NCI-H82 (cell line): Measurements from ENCODE around the gene DNHD1.
"Not testable (repeated sequence)": the region's sequence is repeated elsewhere in the genome, so short reads cannot be mapped to it uniquely, and the experiment has no call there.

ENCODE experiments used
- DNase-seq: peaks from one replicate; lab custom pipeline; 2025; lab: John Stamatoyannopoulos, UW

DNHD1 gene

GRCh38 chr11:6480299-6480914, 16.7 kb upstream of the DNHD1 start:
- no peak for DNase-seq

GRCh38 chr11:6481012-6481923, 15.8 kb upstream of the DNHD1 start, which contains the start of the genes ARFIP2 and TIMM10B:
Gene ARFIP2, minus strand, starts transcription at chr11:6481331. Its CDS starts 910 bp downstream, at chr11:6480421.
Gene TIMM10B, plus strand, starts transcription at chr11:6481501. Its CDS starts 16 bp downstream, at chr11:6481517.
- DNase-seq: peak; percentile 97

DNA sequence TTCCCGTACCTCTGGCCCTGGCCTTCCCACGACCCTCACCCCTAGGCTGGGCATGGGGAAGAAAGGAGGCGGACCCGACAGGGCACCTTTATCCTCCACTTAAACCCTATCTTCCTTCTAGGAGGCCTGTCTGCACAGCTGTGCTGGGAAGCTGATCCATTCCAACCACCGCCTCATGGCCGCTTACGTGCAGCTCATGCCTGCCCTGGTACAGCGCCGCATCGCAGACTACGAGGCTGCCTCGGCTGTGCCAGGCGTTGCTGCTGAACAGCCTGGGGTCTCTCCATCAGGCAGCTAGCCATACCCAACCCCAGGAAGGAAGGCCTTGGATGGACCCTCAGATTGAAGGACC, 15.2 kb upstream of the DNHD1 start:
- DNase-seq: peak; percentile 12

DNA sequence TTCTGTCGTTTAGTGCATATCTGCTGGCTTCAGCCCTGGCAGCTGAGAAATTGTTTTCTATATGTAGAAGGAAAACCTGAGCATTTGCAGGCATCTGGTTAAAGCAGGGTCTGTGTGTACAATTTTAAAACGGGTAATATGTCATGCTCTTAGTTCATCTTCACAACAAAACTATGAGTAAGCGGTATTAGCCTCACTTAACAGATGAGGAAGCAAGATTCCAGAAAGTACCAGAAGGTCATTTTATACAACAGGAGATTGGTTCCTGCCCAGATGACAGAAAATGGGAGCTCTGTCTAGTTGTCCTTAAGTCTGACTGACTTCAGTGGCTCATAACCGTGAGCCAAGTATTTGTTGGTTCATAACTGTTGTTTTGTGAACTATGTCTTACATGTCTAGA, 14.6 kb upstream of the DNHD1 start:
- no peak for DNase-seq

- no peak for DNase-seq
Measured at GRCh38 chr11:6483015-6483414, 14.1 kb upstream of the DNHD1 start.

DNA sequence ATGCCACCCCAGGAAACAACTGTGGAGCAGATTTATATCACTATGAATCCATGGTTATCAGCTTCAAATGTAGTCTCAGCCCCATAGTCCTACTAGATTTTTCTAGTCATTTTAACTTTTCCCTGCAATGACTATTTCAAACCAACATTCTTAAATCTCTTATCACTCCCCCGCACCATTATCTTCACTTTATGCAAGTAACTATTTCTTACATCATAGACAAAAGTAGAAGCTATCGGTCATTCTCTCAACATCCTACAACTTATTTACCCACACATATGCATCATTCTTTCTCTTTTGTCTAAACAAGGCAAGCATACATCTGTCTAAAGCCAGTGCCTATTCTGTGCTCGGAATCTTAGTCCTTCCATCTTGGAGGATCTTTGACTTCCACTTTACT, 11.4 kb upstream of the DNHD1 start:
- no peak for DNase-seq

DNA sequence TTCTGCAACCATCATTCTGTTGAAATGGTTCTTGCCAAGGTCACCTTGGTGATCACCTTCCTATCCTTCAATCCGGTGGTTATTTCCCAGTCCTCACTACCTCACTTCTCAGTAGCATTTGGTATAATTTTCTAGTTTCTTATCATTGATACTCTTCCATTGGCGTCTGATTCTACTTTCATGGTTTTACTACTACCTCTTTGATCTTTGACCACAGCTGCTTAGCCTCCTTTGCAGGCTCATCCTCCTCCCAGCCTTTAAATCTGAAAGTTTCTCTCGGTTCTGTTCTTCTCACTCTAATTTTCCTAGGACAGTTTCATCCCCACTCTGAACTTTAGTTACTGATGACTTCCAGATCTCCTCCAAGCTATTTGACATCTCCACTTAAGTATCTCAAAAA, 10.8 kb upstream of the DNHD1 start:
- no peak for DNase-seq

DNA sequence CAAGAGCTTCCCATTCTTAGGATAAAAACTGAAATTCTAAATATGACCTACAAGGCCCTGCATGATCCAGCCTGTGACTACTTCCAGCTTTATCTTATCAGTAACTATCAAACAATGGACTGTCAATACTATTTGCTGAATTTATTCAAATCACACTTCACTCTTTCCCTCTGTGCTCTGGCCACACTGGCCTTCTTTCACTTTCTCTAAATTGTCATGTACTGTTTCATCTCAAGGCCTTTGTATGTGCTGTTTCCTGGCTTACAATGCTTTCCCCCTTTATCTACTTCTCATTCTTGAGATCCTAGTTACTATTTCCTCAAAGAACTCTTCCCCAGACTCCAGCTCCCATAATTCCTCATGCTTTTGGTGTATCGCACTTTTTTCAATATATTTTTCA, 10.1 kb upstream of the DNHD1 start:
- no peak for DNase-seq

DNA sequence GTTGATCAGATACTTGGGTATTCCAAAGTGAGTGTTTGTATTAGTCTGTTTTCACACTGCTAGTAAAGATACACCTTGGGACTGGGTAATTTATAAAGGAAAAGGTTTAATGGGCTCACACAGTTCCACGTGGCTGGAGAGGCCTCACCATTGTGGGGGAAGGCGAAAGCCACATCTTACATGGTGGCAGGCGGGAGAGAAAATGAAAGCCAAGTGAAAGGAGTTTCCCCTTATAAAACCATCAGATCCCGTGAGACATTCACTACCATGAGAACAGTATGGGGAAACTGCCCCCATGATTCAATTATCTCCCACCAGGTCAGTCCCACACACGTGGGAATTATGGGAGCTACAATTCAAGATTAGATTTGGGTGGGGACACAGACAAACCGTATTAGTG, 8.7 kb upstream of the DNHD1 start:
- DNase-seq: no peak

DNA sequence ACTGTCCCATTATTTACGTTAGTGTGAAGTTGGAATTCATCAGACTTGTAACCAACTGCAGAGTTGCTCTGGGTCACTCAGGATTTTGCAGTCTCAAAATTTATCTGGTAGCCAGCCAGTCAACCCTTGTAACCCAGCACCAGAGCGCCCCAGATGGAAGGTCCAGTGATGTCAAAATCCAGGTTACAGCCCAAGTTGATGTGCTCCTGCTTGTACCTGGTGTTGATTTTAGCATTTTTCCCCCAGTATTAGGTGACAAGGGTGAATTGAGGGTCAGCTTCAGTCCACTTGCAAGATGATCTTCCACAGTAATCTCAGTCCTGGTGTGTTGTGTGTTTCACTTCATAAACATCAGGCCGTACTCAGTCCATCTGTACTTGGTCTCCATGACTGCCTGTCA, 8.3 kb upstream of the DNHD1 start:
- DNase-seq: no peak

DNA sequence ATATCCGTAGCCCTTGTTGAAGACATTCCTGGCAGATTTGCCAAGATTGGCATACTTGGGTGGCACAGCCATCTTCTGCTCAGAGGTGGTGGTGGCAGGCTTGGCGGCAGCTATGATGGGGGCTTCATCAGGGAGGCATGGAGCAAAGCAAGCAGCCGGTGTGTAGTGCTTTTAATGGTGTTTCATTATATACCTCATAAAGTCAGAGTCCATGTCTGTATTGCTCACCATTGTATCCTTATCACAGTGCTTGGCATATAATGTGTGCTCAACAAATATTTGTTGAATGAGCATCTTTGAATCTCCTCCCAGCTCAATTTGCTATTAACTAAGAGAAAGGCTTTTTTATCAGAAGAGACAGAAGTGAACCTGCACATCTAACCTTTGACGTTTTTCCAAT, 7.8 kb upstream of the DNHD1 start:
- DNase-seq: no peak

- no peak for DNase-seq
Measured at GRCh38 chr11:6498121-6498520, 1.0 kb downstream of the DNHD1 start.

DNA sequence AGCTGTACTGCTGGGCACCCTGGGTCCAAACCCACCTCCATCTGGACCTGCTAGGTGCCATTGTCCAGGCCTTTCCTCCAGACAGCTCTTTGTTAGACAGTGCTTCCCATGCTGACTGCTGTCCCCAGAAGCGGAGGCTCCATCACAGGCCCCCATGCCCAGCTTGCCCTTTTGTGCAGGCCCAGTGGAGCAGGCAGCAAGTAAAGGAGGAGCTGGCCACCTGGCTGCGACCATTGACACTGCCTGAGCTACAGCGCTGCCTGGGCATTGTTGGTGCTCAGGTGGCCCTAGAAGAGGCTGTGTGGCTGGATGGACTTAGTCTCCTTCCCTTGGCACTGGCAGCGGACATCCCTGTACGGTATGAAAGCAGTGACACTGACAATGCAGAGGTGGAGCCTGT, 1.5 kb downstream of the DNHD1 start:
- DNase-seq: no peak

GRCh38 chr11:6502382-6502781, 5.3 kb downstream of the DNHD1 start:
- no peak for DNase-seq

DNA sequence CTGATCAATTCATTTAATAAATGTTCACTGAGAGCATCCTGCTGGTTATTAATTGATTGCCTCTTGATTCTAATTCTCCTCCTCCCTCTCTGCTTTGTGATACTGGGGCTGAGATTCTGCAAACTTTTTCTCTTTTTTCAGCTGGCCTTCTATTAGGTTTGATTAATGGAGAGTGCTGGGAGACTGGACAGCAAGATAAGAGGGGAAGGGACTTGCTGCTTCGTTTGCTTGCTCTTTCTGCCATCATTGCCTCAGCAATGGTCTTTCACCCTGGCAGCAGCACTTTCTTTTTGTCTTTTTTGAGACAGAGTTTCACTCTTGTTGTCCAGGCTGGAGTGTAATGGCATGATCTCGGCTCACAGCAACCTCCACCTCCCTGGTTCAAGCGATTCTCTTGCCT, 7.1 kb downstream of the DNHD1 start:
- no peak for DNase-seq

GRCh38 chr11:6505577-6506240, 8.6 kb downstream of the DNHD1 start:
- DNase-seq: peak; percentile 86

DNA sequence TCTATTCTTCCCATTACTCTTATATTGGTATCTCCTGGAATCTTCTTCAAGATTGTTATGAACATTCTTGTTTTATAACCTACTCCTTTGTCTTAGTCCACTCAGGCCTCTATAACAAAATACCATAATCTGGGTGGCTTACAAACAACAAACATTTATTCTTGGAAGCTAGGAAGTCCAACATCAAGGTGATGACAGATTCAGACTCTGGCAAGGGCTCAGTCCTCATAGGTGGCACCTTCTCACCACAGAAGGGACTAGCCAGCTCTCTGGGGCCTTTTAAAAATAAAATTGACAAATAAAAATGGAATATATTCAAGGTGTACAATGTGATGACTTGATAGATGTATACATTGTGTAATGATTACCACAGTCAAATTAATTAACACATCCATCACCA, 19.8 kb downstream of the DNHD1 start:
- no peak for DNase-seq

GRCh38 chr11:6520265-6520664, 23.2 kb downstream of the DNHD1 start:
- no peak for DNase-seq

GRCh38 chr11:6521946-6522345, 24.9 kb downstream of the DNHD1 start:
- DNase-seq: not testable (repeated sequence)

DNA sequence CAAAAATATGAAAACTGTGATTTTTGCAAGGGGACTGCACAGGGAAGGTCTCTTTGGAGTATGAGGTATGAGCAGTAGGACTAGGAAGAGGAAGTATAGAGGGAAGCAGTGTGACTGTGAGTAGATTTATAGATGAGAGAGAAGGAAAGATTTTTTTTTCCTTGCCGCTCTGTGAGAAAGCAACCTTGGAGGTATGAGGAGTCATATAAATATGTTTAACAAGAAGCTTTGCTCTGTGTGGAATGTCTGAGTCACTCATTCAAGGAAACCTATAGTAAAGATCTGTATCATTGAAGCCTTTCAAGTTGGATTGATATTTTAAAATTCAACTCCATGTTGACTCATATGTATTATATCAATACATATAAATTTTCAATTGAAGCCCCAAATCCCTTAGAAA, 26.2 kb downstream of the DNHD1 start:
- no peak for DNase-seq

DNA sequence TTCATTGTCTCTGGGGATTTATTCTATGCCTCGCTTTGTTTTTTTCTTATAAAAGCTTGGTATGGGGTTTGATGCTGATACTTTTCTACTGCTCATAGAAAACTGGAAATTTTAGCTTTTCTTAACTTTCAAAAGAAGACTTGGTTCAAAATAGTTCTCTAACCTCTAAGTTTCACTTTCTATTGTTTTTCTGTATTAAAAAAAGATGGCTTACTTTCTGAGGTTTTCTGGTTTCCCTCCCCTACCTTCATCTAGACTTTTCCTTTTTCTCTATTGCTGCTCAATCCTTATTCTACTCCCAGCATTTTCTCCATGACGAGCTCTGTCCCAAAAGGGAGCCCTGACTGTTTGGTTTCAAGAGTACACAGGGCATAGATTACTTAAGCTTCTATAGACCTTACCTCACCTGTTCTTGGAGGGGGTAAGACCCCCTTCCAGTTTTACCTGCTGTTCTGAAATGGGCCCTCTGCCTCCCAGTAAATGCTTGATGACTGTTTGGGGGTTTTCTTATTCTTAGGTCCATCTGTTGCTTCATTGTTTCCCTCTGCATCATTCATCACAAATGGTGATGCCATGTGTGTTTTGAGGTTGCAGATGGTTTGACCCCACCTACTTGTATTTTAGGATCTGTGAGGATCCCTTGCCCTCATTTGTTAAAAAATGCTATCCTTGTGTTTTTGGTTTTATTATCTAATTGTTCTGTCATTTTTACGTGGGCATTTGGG, 29.5 kb downstream of the DNHD1 start:
- no peak for DNase-seq

DNA sequence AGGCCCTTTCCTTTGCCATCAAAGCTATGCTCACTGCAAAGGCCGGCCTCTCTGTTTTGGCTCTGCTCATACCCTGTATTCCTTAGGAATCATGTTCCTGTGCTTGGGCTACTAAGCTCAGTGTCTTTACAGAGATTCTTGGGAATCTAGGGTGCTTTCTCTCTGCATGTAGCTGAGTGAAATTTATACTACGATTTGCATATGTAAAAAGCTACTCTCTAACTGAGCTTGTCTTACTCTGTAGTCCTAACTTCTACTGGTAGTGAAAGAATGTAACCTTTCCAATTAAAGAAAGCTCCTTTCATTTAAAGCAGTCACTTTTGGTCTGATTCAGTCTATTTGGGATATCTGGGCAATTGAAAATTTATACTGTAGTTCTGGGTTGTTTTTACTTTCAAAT, 32.2 kb downstream of the DNHD1 start:
- no peak for DNase-seq
